Kidney tubule cell (primary cell): ENCODE data around the gene YKT6.
"Not testable (repeated sequence)": the region's sequence is repeated elsewhere in the genome, so short reads cannot be mapped to it uniquely, and the experiment has no call there.

ENCODE experiments used
- DNase-seq: peaks from one replicate; pipeline ENCODE4 v3.0.0-alpha.2; 2018; ENCODE audit warnings: low spot score

The YKT6 gene

GRCh38 chr7:44172352-44172751 lies 28.4 kb upstream of the YKT6 start:
- DNase-seq, result no peak

GRCh38 chr7:44172803-44173424 lies 27.9 kb upstream of the YKT6 start:
- peak; percentile 98 for DNase-seq

GRCh38 chr7:44173911-44174693 lies 26.7 kb upstream of the YKT6 start:
- DNase-seq, result no peak

GRCh38 chr7:44174694-44174948 lies 26.2 kb upstream of the YKT6 start:
- not testable (repeated sequence) for DNase-seq

- no peak for DNase-seq
Observed at GRCh38 chr7:44175730-44176129, 25.0 kb upstream of the YKT6 start.

GRCh38 chr7:44176486-44176885 lies 24.3 kb upstream of the YKT6 start:
- no peak for DNase-seq

GRCh38 chr7:44177570-44178131 lies 23.1 kb upstream of the YKT6 start:
- DNase-seq, result peak; percentile 57

- no peak for DNase-seq
Observed at GRCh38 chr7:44180631-44181030, 20.1 kb upstream of the YKT6 start.

GRCh38 chr7:44182827-44183226 lies 18.0 kb upstream of the YKT6 start:
- no peak for DNase-seq

- no peak for DNase-seq
Observed at GRCh38 chr7:44183386-44183785, 17.4 kb upstream of the YKT6 start.

GRCh38 chr7:44184206-44184872 lies 16.4 kb upstream of the YKT6 start:
- peak; percentile 94 for DNase-seq

GRCh38 chr7:44184873-44185446 lies 15.8 kb upstream of the YKT6 start:
- peak; percentile 37 for DNase-seq

GRCh38 chr7:44185729-44186128 lies 15.0 kb upstream of the YKT6 start:
- DNase-seq, result no peak

- DNase-seq, result no peak
Observed at GRCh38 chr7:44186736-44187135, 14.0 kb upstream of the YKT6 start.

- no peak for DNase-seq
Observed at GRCh38 chr7:44187636-44188416, 13.0 kb upstream of the YKT6 start.

- no peak for DNase-seq
Observed at GRCh38 chr7:44188480-44189225, 12.1 kb upstream of the YKT6 start.

- DNase-seq, result peak; percentile 62
Observed at GRCh38 chr7:44189286-44189992, 11.3 kb upstream of the YKT6 start, which contains the start of gene GCK. Gene GCK, minus strand, starts transcription at chr7:44189439. Its CDS starts 486 bp downstream, at chr7:44188953.

GRCh38 chr7:44189993-44190872 lies 10.5 kb upstream of the YKT6 start:
- DNase-seq, result no peak

- DNase-seq, result no peak
Observed at GRCh38 chr7:44191171-44191570, 9.6 kb upstream of the YKT6 start.
